GM18511 (cell line): ENCODE measurements around the gene TMC5.
"Not testable (repeated sequence)": the region's sequence is repeated elsewhere in the genome, so short reads cannot be mapped to it uniquely, and the experiment has no call there.

Source experiments
- ATAC-seq: cut with Tn5 transposase; IDR thresholded peaks from one replicate; pipeline ENCODE4 v1.9.1; 2021; ENCODE audit warnings: mild to moderate bottlenecking, moderate library complexity; ENCODE audit not compliant: unreplicated experiment

The TMC5 gene

GRCh38 chr16:19417640-19418039 is at the start of gene TMC5:
Gene TMC5 (plus strand): TSS chr16:19417883. CDS start chr16:19440039, 22,156 bp downstream.
- no peak for ATAC-seq

- not testable (repeated sequence) for ATAC-seq
These were observed 45.1 kb upstream of the TMC5 start for GRCh38 chr16:19372541-19372940.

- ATAC-seq, result no peak
These were observed 43.3 kb upstream of the TMC5 start for GRCh38 chr16:19374402-19374801.

- ATAC-seq, result no peak
These were observed 42.0 kb upstream of the TMC5 start for GRCh38 chr16:19375561-19376158.

GRCh38 chr16:19377864-19378263 is 39.8 kb upstream of the TMC5 start:
- no peak for ATAC-seq

- no peak for ATAC-seq
These were observed 39.2 kb upstream of the TMC5 start for GRCh38 chr16:19378511-19378910.

- no peak for ATAC-seq
These were observed 37.8 kb upstream of the TMC5 start for GRCh38 chr16:19379838-19380237.

- ATAC-seq, result no peak
These were observed 37.4 kb upstream of the TMC5 start for GRCh38 chr16:19380328-19380727.

GRCh38 chr16:19382084-19382801 is 35.4 kb upstream of the TMC5 start:
- ATAC-seq, result no peak

GRCh38 chr16:19382887-19383816 is 34.5 kb upstream of the TMC5 start:
- no peak for ATAC-seq

- no peak for ATAC-seq
These were observed 33.0 kb upstream of the TMC5 start for GRCh38 chr16:19384656-19385055.

- no peak for ATAC-seq
These were observed 31.2 kb upstream of the TMC5 start for GRCh38 chr16:19386525-19386924.

GRCh38 chr16:19389246-19389645 is 28.4 kb upstream of the TMC5 start:
- ATAC-seq, result no peak

GRCh38 chr16:19391185-19391776 is 26.4 kb upstream of the TMC5 start:
- not testable (repeated sequence) for ATAC-seq

GRCh38 chr16:19392352-19392751 is 25.3 kb upstream of the TMC5 start:
- ATAC-seq, result no peak

GRCh38 chr16:19393226-19394111 is 24.2 kb upstream of the TMC5 start:
- no peak for ATAC-seq

- not testable (repeated sequence) for ATAC-seq
These were observed 21.9 kb upstream of the TMC5 start for GRCh38 chr16:19395646-19396267.

- no peak for ATAC-seq
These were observed 21.1 kb upstream of the TMC5 start for GRCh38 chr16:19396555-19397011.

- not testable (repeated sequence) for ATAC-seq
These were observed 20.3 kb upstream of the TMC5 start for GRCh38 chr16:19397373-19397772.

GRCh38 chr16:19400711-19401110 is 17.0 kb upstream of the TMC5 start:
- no peak for ATAC-seq
